Central memory CD8-positive, alpha-beta T cell (primary cell): ENCODE measurements around the gene MEGF6.

Experiments used
- ATAC-seq: fragments of 150-1000 bp; cut with Tn5 transposase; replicated peaks from 2 replicates; pipeline ENCODE4 v1.10.0; 2022; ENCODE audit warnings: mild to moderate bottlenecking, moderate FRiP score, moderate number of reproducible peaks; ENCODE audit not compliant: poor library complexity, severe bottlenecking; ENCODE audit errors: extremely low read depth
- DNase-seq, 2 donors: peaks; one replicate each; pipeline ENCODE4 v3.0.0; 2021; ENCODE audit warnings: low spot score in 2 of 2
- H3K27ac Mint-ChIP-seq: one replicate; pipeline ENCODE4 v1.8.0; 2022; ENCODE audit warnings: low read depth, mild to moderate bottlenecking, moderate library complexity, mixed read lengths
- H3K27me3 Mint-ChIP-seq: one replicate; pipeline ENCODE4 v1.8.0; 2022; ENCODE audit warnings: mixed read lengths
- H3K36me3 Mint-ChIP-seq: one replicate; pipeline ENCODE4 v1.8.0; 2022; ENCODE audit warnings: mild to moderate bottlenecking, moderate library complexity, mixed read lengths; ENCODE audit not compliant: insufficient read depth
- H3K4me1 Mint-ChIP-seq: one replicate; pipeline ENCODE4 v1.8.0; 2022; ENCODE audit warnings: mixed read lengths
- H3K4me3 Mint-ChIP-seq: one replicate; pipeline ENCODE4 v1.8.0; 2022; ENCODE audit warnings: mild to moderate bottlenecking, moderate library complexity, mixed read lengths
- H3K9me3 Mint-ChIP-seq: one replicate; pipeline ENCODE4 v1.8.0; 2022; ENCODE audit warnings: mixed read lengths

Gene MEGF6

DNA sequence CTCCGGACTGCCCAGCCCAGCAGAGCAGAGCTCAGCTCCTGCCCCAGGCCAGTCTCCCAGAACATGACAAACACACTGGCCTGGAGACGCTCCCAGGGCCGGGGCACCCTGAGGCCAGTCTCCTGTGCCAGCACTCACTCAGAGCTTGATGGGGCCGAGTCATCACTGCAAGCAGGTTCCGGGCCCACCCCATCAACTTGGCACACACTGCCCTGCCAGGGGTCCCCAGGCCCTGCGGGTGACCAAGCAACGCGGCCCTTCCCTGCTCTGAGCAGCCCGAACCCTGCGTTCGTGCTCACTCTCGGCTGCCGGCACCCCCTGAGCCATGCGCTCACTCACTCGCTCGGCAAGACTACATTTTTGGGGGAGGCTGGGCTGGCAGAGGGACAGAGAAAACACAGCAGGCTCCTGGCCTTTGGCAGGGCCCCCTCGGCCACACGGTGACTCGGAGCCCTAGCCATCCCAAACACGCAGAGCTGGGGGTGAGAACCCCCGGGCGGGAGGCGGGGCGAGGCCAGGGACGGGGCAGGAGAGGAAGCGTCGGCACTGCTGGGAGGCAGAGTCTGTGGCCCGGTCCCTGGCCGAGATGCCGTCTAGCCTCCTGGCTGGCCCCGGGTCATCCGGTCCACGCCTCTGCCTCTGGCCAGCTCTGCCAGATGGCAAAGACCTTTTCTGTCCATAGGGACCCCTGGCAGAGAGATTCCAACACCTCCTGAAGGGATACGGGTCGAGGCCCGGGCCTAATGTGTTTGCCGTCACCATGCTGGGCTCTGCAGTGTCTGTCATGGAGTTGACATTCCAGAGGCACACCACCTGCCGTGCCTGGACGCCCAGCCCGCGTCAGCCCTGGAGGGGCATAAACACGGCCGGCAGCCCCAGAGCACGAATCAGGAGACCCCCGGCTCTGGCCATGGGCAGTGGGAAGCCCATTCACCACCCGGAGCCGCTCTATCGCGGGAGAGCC lies 68.0 kb downstream of the MEGF6 start:
- Mint-ChIP-seq H3K36me3 (no peaks in the 10 kb centered on the region), H3K4me1 (no peaks in the 10 kb centered on the region), H3K27me3 (no peaks in the 10 kb centered on the region), H3K4me3 (no peak overlapping the region), H3K27ac (no peak overlapping the region), H3K9me3 (no peaks in the 10 kb centered on the region)
- no peak for DNase-seq
- ATAC-seq: no peak

- no peak for ATAC-seq
- no peak overlapping the region for H3K4me3 Mint-ChIP-seq
- no peaks in the 10 kb centered on the region for H3K4me1 Mint-ChIP-seq
- no peaks in the 10 kb centered on the region for H3K9me3 Mint-ChIP-seq
- no peaks in the 10 kb centered on the region for H3K27me3 Mint-ChIP-seq
- no peak overlapping the region for H3K27ac Mint-ChIP-seq
- H3K36me3 Mint-ChIP-seq: no peaks in the 10 kb centered on the region
- no peak for DNase-seq
These were observed 68.6 kb downstream of the MEGF6 start for GRCh38 chr1:3542676-3543075.

DNA sequence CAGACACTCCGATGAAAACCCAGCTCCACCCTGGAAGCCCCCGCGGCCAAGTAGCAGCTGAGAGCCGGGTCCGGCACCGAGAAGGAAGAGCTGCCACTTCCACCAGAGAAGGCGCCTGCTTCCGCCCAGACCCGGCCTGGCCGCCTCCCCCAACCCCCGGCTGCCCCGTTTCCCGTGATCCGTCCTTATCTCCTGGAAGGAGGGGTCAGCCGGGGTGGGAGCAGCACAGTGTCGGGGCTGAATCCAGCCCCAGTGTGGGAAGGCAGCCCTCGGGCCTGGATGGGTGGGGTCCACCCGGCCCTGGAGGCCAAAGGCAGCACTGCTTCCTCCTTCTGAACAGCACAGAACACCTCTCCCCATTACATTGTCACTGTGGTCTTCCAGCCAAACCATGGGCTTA lies 69.4 kb downstream of the MEGF6 start:
- Mint-ChIP-seq H3K9me3 (no peaks in the 10 kb centered on the region), H3K4me1 (no peaks in the 10 kb centered on the region), H3K27ac (no peak overlapping the region), H3K27me3 (no peaks in the 10 kb centered on the region), H3K36me3 (peaks cover 1% of the 10 kb centered on the region), H3K4me3 (no peak overlapping the region)
- no peak for ATAC-seq
- DNase-seq: no peak

GRCh38 chr1:3541465-3541864 lies 69.8 kb downstream of the MEGF6 start:
- DNase-seq (no peak), ATAC-seq (no peak)
- no peaks in the 10 kb centered on the region for H3K27me3 Mint-ChIP-seq
- H3K4me1 Mint-ChIP-seq: no peaks in the 10 kb centered on the region
- no peak overlapping the region for H3K4me3 Mint-ChIP-seq
- H3K36me3 Mint-ChIP-seq: peaks cover 1% of the 10 kb centered on the region
- no peak overlapping the region for H3K27ac Mint-ChIP-seq
- no peaks in the 10 kb centered on the region for H3K9me3 Mint-ChIP-seq

DNA sequence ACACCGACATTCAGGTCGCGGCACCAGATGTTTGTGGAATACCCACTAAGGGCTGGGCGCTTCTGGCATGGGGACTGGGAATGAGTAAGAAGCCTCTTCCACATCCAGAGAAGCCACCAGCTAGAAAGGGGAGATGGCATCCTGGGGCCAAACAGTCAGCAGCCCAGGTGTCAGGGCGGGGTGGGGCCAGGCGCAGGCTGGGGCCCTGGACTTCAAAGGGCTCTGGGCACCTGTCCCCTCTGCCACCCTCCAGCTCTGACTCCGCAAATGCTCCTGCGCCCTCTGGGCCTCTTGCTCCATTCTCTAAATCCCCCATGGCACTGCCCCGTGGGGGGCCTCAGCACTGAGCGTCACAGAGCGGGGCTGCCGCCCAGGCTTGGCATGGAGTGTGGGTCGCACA lies 70.4 kb downstream of the MEGF6 start:
- no peak overlapping the region for H3K27ac Mint-ChIP-seq
- no peaks in the 10 kb centered on the region for H3K4me1 Mint-ChIP-seq
- no peaks in the 10 kb centered on the region for H3K9me3 Mint-ChIP-seq
- no peak overlapping the region for H3K4me3 Mint-ChIP-seq
- peaks cover 1% of the 10 kb centered on the region for H3K36me3 Mint-ChIP-seq
- ATAC-seq: no peak
- no peaks in the 10 kb centered on the region for H3K27me3 Mint-ChIP-seq
- no peak for DNase-seq

DNA sequence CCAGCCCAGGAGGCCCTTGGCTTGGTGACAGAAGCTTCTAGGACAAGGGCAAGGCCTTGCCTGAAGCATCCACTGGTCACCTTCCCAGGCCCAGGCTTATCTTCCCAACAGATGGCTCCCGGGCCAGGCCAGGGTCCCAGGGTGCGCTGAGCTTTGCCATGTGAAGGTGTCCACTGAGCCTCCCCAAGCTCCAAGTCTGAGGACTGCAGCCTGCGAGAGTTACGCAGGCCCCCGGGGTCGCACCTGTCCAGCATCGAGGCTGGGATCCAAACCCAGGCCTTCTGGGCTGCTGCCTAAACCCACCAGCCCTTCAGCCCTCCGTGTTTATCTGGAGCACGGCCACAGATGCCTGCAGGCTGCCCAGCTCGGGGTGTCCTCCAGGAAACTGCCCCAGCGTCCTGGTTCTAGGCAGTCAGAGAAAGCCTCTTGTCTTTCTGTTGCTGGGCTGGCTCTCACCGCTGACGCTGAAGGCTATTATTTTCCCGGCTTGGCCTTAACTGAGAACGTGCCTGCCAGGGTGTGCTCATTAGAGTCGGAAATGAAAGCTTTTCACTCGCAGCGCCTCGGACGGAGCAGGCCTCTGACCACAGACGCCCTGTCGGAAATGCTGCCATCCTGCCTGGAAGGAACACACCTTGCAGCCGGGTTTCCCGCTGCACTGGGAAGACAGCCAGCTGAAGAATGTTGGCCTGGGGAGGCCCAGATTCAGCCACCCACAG lies 71.4 kb downstream of the MEGF6 start:
- H3K27ac Mint-ChIP-seq: no peak overlapping the region
- H3K4me1 Mint-ChIP-seq: no peaks in the 10 kb centered on the region
- ATAC-seq (no peak), DNase-seq (no peak)
- H3K9me3 Mint-ChIP-seq: no peaks in the 10 kb centered on the region
- no peaks in the 10 kb centered on the region for H3K27me3 Mint-ChIP-seq
- H3K4me3 Mint-ChIP-seq: no peak overlapping the region
- H3K36me3 Mint-ChIP-seq: peaks cover 1% of the 10 kb centered on the region

- peaks cover 1% of the 10 kb centered on the region for H3K36me3 Mint-ChIP-seq
- DNase-seq (no peak), ATAC-seq (no peak)
- no peak overlapping the region for H3K4me3 Mint-ChIP-seq
- no peaks in the 10 kb centered on the region for H3K4me1 Mint-ChIP-seq
- H3K27me3 Mint-ChIP-seq: no peaks in the 10 kb centered on the region
- no peaks in the 10 kb centered on the region for H3K9me3 Mint-ChIP-seq
- H3K27ac Mint-ChIP-seq: no peak overlapping the region
These were observed 73.9 kb downstream of the MEGF6 start for GRCh38 chr1:3537359-3537758.

- H3K4me3 Mint-ChIP-seq: no peak overlapping the region
- no peak for ATAC-seq
- DNase-seq: no peak
- H3K9me3 Mint-ChIP-seq: no peaks in the 10 kb centered on the region
- no peak overlapping the region for H3K27ac Mint-ChIP-seq
- peaks cover 2% of the 10 kb centered on the region for H3K4me1 Mint-ChIP-seq
- no peaks in the 10 kb centered on the region for H3K27me3 Mint-ChIP-seq
- H3K36me3 Mint-ChIP-seq: peaks cover 1% of the 10 kb centered on the region
These were observed 74.7 kb downstream of the MEGF6 start for GRCh38 chr1:3536420-3537195.

DNA sequence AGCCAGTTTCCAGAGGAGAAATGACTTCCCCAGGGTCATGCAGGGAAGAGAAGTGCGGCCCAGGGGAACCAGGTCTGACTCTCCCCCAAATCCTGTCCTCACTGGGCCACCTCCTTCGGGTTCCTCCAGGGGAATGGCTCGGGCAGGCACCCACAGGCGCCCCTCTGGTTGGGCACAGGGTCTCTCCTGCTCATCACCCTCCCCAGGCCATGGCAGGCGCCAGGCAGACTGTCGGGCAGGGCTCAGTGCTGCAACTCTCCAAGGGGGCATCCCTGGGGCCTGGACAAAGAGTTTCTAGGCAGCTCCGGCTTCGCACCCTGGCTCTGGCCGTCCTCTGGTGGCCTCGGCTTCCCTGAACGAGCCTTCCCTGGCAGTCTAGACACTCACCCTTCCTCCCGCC lies 75.6 kb downstream of the MEGF6 start:
- Mint-ChIP-seq H3K4me1 (peaks cover 5% of the 10 kb centered on the region), H3K9me3 (no peaks in the 10 kb centered on the region), H3K27ac (no peak overlapping the region), H3K4me3 (no peak overlapping the region), H3K27me3 (no peaks in the 10 kb centered on the region), H3K36me3 (peaks cover 1% of the 10 kb centered on the region)
- DNase-seq (no peak), ATAC-seq (no peak)

DNA sequence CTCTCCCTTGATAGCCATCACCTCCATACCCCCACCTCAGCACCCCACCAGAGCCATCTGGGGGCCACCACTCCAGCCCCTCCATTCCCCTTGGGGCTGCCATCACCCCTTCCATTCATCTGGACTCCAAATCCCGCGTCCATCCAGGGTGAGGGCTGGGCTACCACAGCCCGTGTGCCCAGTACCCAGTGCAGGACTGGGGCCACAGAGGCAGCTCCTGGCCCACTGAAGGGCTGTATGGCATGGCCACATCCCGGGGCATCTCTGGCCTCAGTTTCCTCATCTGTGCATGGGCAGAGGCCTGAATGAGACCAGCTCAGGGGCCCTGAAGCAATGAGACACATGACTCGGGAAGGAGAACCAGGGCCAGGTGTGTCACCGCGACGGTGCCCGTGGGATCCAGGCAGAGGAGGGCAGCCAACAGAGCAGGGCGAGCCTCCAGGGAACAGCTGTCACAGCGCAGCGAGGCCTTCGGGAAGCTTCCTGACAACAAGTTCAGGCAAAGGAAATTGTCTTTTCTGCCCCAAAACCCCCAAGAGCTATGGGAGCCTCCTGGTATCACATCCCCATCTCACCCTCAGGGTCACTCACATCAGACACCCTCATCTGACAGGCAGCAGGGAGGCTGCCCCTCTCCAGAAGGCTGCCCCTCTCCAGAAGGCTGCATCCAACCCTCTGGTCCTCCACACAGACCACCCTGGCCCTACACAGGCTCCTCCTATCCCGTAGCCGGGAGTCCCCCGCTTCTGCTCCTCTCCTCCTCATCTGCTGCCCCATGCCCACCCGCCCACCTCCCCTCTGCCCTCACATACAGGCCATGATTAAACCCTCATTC lies 76.3 kb downstream of the MEGF6 start:
- Mint-ChIP-seq H3K4me3 (no peak overlapping the region), H3K36me3 (peaks cover 2% of the 10 kb centered on the region), H3K4me1 (peaks cover 10% of the 10 kb centered on the region), H3K9me3 (no peaks in the 10 kb centered on the region), H3K27ac (no peak overlapping the region), H3K27me3 (no peaks in the 10 kb centered on the region)
- DNase-seq (no peak), ATAC-seq (no peak)

- Mint-ChIP-seq H3K4me3 (no peak overlapping the region), H3K27me3 (no peaks in the 10 kb centered on the region), H3K4me1 (peaks cover 10% of the 10 kb centered on the region), H3K9me3 (no peaks in the 10 kb centered on the region), H3K36me3 (peaks cover 5% of the 10 kb centered on the region), H3K27ac (no peak overlapping the region)
- DNase-seq (no peak), ATAC-seq (no peak)
These were observed 78.0 kb downstream of the MEGF6 start for GRCh38 chr1:3533067-3534048.
